ENCODE measurements around the gene FGF7. TPM values are rescaled to one million over a fixed set of nuclear protein-coding genes. Genes with fewer than 3 reads are reported as not detected.

Gene FGF7
- total and polyA plus RNA-seq, 2 of the 8 experiments (the other 6 are each of a cell fraction or from before 2014, with no cell fraction given), result not detected

DNA sequence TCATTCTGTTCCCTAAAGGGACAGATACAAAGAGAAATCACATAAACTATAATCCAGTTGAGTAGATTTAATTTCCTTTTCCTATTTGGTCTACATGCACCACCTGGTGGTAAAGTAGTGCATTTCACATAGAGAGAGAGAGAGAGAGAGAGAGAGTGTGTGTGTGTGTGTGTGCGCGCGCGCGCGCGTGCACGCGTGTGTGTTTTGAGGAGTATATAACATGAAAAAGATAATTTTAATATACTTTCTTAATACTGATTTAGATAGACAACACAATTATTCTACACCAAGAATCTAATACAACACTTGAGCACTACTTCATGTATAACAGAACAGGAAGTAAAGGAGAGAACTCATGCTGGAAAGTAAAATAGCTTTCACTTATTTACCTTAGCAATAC is 1.1 kb upstream of the FGF7 start (continued):
- TF ChIP-seq, protein P1, sequence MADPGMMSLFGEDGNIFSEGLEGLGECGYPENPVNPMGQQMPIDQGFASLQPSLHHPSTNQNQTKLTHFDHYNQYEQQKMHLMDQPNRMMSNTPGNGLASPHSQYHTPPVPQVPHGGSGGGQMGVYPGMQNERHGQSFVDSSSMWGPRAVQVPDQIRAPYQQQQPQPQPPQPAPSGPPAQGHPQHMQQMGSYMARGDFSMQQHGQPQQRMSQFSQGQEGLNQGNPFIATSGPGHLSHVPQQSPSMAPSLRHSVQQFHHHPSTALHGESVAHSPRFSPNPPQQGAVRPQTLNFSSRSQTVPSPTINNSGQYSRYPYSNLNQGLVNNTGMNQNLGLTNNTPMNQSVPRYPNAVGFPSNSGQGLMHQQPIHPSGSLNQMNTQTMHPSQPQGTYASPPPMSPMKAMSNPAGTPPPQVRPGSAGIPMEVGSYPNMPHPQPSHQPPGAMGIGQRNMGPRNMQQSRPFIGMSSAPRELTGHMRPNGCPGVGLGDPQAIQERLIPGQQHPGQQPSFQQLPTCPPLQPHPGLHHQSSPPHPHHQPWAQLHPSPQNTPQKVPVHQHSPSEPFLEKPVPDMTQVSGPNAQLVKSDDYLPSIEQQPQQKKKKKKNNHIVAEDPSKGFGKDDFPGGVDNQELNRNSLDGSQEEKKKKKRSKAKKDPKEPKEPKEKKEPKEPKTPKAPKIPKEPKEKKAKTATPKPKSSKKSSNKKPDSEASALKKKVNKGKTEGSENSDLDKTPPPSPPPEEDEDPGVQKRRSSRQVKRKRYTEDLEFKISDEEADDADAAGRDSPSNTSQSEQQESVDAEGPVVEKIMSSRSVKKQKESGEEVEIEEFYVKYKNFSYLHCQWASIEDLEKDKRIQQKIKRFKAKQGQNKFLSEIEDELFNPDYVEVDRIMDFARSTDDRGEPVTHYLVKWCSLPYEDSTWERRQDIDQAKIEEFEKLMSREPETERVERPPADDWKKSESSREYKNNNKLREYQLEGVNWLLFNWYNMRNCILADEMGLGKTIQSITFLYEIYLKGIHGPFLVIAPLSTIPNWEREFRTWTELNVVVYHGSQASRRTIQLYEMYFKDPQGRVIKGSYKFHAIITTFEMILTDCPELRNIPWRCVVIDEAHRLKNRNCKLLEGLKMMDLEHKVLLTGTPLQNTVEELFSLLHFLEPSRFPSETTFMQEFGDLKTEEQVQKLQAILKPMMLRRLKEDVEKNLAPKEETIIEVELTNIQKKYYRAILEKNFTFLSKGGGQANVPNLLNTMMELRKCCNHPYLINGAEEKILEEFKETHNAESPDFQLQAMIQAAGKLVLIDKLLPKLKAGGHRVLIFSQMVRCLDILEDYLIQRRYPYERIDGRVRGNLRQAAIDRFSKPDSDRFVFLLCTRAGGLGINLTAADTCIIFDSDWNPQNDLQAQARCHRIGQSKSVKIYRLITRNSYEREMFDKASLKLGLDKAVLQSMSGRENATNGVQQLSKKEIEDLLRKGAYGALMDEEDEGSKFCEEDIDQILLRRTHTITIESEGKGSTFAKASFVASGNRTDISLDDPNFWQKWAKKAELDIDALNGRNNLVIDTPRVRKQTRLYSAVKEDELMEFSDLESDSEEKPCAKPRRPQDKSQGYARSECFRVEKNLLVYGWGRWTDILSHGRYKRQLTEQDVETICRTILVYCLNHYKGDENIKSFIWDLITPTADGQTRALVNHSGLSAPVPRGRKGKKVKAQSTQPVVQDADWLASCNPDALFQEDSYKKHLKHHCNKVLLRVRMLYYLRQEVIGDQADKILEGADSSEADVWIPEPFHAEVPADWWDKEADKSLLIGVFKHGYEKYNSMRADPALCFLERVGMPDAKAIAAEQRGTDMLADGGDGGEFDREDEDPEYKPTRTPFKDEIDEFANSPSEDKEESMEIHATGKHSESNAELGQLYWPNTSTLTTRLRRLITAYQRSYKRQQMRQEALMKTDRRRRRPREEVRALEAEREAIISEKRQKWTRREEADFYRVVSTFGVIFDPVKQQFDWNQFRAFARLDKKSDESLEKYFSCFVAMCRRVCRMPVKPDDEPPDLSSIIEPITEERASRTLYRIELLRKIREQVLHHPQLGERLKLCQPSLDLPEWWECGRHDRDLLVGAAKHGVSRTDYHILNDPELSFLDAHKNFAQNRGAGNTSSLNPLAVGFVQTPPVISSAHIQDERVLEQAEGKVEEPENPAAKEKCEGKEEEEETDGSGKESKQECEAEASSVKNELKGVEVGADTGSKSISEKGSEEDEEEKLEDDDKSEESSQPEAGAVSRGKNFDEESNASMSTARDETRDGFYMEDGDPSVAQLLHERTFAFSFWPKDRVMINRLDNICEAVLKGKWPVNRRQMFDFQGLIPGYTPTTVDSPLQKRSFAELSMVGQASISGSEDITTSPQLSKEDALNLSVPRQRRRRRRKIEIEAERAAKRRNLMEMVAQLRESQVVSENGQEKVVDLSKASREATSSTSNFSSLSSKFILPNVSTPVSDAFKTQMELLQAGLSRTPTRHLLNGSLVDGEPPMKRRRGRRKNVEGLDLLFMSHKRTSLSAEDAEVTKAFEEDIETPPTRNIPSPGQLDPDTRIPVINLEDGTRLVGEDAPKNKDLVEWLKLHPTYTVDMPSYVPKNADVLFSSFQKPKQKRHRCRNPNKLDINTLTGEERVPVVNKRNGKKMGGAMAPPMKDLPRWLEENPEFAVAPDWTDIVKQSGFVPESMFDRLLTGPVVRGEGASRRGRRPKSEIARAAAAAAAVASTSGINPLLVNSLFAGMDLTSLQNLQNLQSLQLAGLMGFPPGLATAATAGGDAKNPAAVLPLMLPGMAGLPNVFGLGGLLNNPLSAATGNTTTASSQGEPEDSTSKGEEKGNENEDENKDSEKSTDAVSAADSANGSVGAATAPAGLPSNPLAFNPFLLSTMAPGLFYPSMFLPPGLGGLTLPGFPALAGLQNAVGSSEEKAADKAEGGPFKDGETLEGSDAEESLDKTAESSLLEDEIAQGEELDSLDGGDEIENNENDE (IDR thresholded peaks at IDR 0.05; ENCODE audit: insufficient replicate concordance, low read length), result peak; percentile 50
- TF ChIP-seq BACH1 (IDR thresholded peaks at IDR 0.05; ENCODE audit: low read length) (no peak), RAD21 (IDR thresholded peaks at IDR 0.05 in 1 of 2, conservative IDR thresholded peaks at IDR 0.05 in 1 of 2; ENCODE audit: low read depth in 2 of 2, low read length in 2 of 2) (peak; percentile 82 to 87), ZNF274 (IDR thresholded peaks at IDR 0.05; ENCODE audit: borderline replicate concordance, extremely low read depth, low read length) (no peak), SP1 (IDR thresholded peaks at IDR 0.05; ENCODE audit: low read depth, low read length) (no peak), JUND (IDR thresholded peaks at IDR 0.05; ENCODE audit: low read length) (peak; percentile 62; the same call in 1 of the 2 replicates)
- TF ChIP-seq, protein P2, sequence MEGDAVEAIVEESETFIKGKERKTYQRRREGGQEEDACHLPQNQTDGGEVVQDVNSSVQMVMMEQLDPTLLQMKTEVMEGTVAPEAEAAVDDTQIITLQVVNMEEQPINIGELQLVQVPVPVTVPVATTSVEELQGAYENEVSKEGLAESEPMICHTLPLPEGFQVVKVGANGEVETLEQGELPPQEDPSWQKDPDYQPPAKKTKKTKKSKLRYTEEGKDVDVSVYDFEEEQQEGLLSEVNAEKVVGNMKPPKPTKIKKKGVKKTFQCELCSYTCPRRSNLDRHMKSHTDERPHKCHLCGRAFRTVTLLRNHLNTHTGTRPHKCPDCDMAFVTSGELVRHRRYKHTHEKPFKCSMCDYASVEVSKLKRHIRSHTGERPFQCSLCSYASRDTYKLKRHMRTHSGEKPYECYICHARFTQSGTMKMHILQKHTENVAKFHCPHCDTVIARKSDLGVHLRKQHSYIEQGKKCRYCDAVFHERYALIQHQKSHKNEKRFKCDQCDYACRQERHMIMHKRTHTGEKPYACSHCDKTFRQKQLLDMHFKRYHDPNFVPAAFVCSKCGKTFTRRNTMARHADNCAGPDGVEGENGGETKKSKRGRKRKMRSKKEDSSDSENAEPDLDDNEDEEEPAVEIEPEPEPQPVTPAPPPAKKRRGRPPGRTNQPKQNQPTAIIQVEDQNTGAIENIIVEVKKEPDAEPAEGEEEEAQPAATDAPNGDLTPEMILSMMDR (IDR thresholded peaks at IDR 0.05; ENCODE audit: control extremely low read depth in 1 of 3, insufficient read depth in 1 of 3, low read depth in 1 of 3, low read length in 3 of 3), result peak; percentile 19 to 68 (median 48); a peak in 3 of 4 replicates

Measured in H1 (cell line).